SK-N-SH treated with all-trans-retinoic acid at 6 μM for 48 hours (cell line): ENCODE measurements around the gene BECN2.

ENCODE experiments used
- ESRRG ChIP-seq: fragments of 250-450 bp; sonication (Bioruptor Pico); IDR thresholded peaks from 2 replicates; pipeline ENCODE4 v1.6.1; 2021; ENCODE audit warnings: mild to moderate bottlenecking
- POU6F1 ChIP-seq: fragments of 250-450 bp; sonication (Bioruptor Pico); IDR thresholded peaks from 2 replicates; pipeline ENCODE4 v1.8.0; 2021; ENCODE audit warnings: low read depth, mild to moderate bottlenecking, moderate library complexity, borderline replicate concordance

GRCh38 chr1:241999026-241999425 is 41.5 kb downstream of the BECN2 start, which contains the start of gene MAP1LC3C:
- no peak for TF ChIP-seq POU6F1 (CRISPR knock-in tag)
- no peak for TF ChIP-seq ESRRG (CRISPR knock-in tag)
